Fibroblast of lung (primary cell): Measurements from ENCODE around the gene CAMK1D. TPM values are rescaled to one million over a fixed set of nuclear protein-coding genes. Genes with fewer than 3 reads are reported as not detected.

ENCODE experiments used
- DNase-seq, 2 donors: peaks; one replicate each; pipeline versions ENCODE4 v3.0.0 to v3.0.0-alpha.2; 2010; ENCODE audit warnings: low read depth in 2 of 2
- H2AFZ ChIP-seq: 2 replicates; pipeline ENCODE4 v1.5.1; 2012; ENCODE audit warnings: low read length, control low read depth, inconsistent platforms
- H3K27ac ChIP-seq: 2 replicates; pipeline ENCODE4 v1.5.1; 2011; ENCODE audit warnings: low read length, control low read depth; ENCODE audit not compliant: insufficient read depth
- H3K27me3 ChIP-seq: 2 replicates; pipeline ENCODE4 v1.5.1; 2011; ENCODE audit warnings: mild to moderate bottlenecking, low read length; ENCODE audit not compliant: control insufficient read depth, insufficient read depth
- H3K36me3 ChIP-seq: 2 replicates; pipeline ENCODE4 v1.5.1; 2011; ENCODE audit warnings: low read length; ENCODE audit not compliant: control insufficient read depth, insufficient read depth
- H3K4me1 ChIP-seq: 2 replicates; pipeline ENCODE4 v1.5.1; 2011; ENCODE audit warnings: low read length; ENCODE audit not compliant: control insufficient read depth, insufficient read depth; ENCODE audit errors: extremely low read depth
- H3K4me2 ChIP-seq: 2 replicates; pipeline ENCODE4 v1.5.1; 2011; ENCODE audit warnings: low read length, control low read depth; ENCODE audit not compliant: insufficient read depth; ENCODE audit errors: extremely low read depth
- H3K4me3 ChIP-seq, 4 experiments: fragments of 200-600 bp in 1 of 4; sonication (generic) in 1 of 4; replicated peaks in 1 of 4; 2 replicates each; pipeline ENCODE4 v1.5.1; 2011 to 2016; ENCODE audit warnings: low read length in 4 of 4, low read depth in 3 of 4, mild to moderate bottlenecking in 3 of 4, control low read depth in 2 of 4, inconsistent platforms in 1 of 4, mixed read lengths in 1 of 4; ENCODE audit not compliant: insufficient read depth in 1 of 4; ENCODE audit errors: control extremely low read depth in 1 of 4
- H3K79me2 ChIP-seq: 2 replicates; pipeline ENCODE4 v1.5.1; 2012; ENCODE audit warnings: mild to moderate bottlenecking, low read length, inconsistent platforms; ENCODE audit not compliant: control insufficient read depth, insufficient read depth
- H3K9ac ChIP-seq: 2 replicates; pipeline ENCODE4 v1.5.1; 2011; ENCODE audit warnings: mild to moderate bottlenecking, low read length, control low read depth; ENCODE audit not compliant: insufficient read depth
- H3K9me3 ChIP-seq: 2 replicates; pipeline ENCODE4 v1.5.1; 2012; ENCODE audit warnings: low read depth, low read length; ENCODE audit not compliant: control insufficient read depth, insufficient read depth
- H4K20me1 ChIP-seq: 2 replicates; pipeline ENCODE4 v1.5.1; 2011; ENCODE audit warnings: low read length; ENCODE audit not compliant: control insufficient read depth, insufficient read depth; ENCODE audit errors: extremely low read depth
- CTCF ChIP-seq, 2 donors: IDR thresholded peaks in 1 of 2; conservative IDR thresholded peaks in 1 of 2; 1 replicate in 1 of 2; 2 replicates in 1 of 2; pipeline ENCODE4 v1.5.1; 2011 to 2012; ENCODE audit warnings: low read length in 2 of 2, control low read depth in 1 of 2, inconsistent platforms in 1 of 2, low read depth in 1 of 2, mild to moderate bottlenecking in 1 of 2
- EZH2 ChIP-seq: IDR thresholded peaks from 2 replicates; pipeline ENCODE4 v1.5.1; 2012; ENCODE audit warnings: low read length, control low read depth, mild to moderate bottlenecking; ENCODE audit errors: missing control alignments
- polyA plus RNA-seq, 2 donors: library from polyadenylated mRNA; depleted of rRNA in 1 of 2; stranded (reverse) in 1 of 2; unstranded in 1 of 2; fragments of >200 nt; gene quantifications; 2 replicates each; pipeline ENCODE4 v1.2.1, GENCODE V29; 2011 to 2012; ENCODE audit warnings: missing spikeins in 1 of 2
- total RNA-seq: library from RNA; depleted of rRNA; stranded (reverse); fragments of >200 nt; gene quantifications from 2 replicates; pipeline ENCODE4 v1.2.1, GENCODE V29; 2014

The CAMK1D gene
- total and polyA plus RNA-seq, 2 donors (not counting 1 experiment from before 2014, with no cell fraction given) = 2.3 TPM

- DNase-seq = no peak
- TF ChIP-seq EZH2 = no peak
- TF ChIP-seq CTCF (conservative IDR thresholded peaks at IDR 0.05 in 1 of 2, IDR thresholded peaks at IDR 0.05 in 1 of 2; ENCODE audit: low read depth in 1 of 2, low read length in 2 of 2) = no peak
Measured at GRCh38 chr10:12877150-12877549, 527.8 kb downstream of the CAMK1D start.

GRCh38 chr10:12880423-12880822 lies 531.1 kb downstream of the CAMK1D start:
- no peaks in the 10 kb centered on the region for H4K20me1 ChIP-seq
- no peaks in the 10 kb centered on the region for H3K27me3 ChIP-seq
- H2AFZ ChIP-seq = no peak overlapping the region
- H3K4me1 ChIP-seq = no peaks in the 10 kb centered on the region
- H3K9me3 ChIP-seq = no peaks in the 10 kb centered on the region
- H3K79me2 ChIP-seq = no peaks in the 10 kb centered on the region
- H3K9ac ChIP-seq = no peak overlapping the region
- H3K4me3 ChIP-seq = no peak overlapping the region
- DNase-seq = no peak
- no peak overlapping the region for H3K27ac ChIP-seq
- H3K4me2 ChIP-seq = no peak overlapping the region
- no peaks in the 10 kb centered on the region for H3K36me3 ChIP-seq
- no peak for TF ChIP-seq CTCF (conservative IDR thresholded peaks at IDR 0.05 in 1 of 2, IDR thresholded peaks at IDR 0.05 in 1 of 2; ENCODE audit: low read depth in 1 of 2, low read length in 2 of 2)
- TF ChIP-seq EZH2 = no peak

More at GRCh38 chr10:12877150-12877549, 527.8 kb downstream of the CAMK1D start:
- Histone ChIP-seq H2AFZ (no peak overlapping the region), H4K20me1 (no peaks in the 10 kb centered on the region), H3K9ac (no peak overlapping the region), H3K4me1 (no peaks in the 10 kb centered on the region), H3K9me3 (no peaks in the 10 kb centered on the region), H3K4me2 (no peak overlapping the region), H3K4me3 (no peak overlapping the region), H3K27ac (no peak overlapping the region), H3K36me3 (no peaks in the 10 kb centered on the region), H3K27me3 (no peaks in the 10 kb centered on the region), H3K79me2 (no peaks in the 10 kb centered on the region)

- TF ChIP-seq CTCF (conservative IDR thresholded peaks at IDR 0.05 in 1 of 2, IDR thresholded peaks at IDR 0.05 in 1 of 2; ENCODE audit: low read depth in 1 of 2, low read length in 2 of 2) = no peak
- TF ChIP-seq EZH2 = no peak
- H3K9ac ChIP-seq = no peak overlapping the region
Measured at GRCh38 chr10:12884851-12885250, 535.5 kb downstream of the CAMK1D start.

More at GRCh38 chr10:12884851-12885250, 535.5 kb downstream of the CAMK1D start:
- H2AFZ ChIP-seq = no peak overlapping the region
- H3K4me2 ChIP-seq = no peak overlapping the region
- H3K27me3 ChIP-seq = no peaks in the 10 kb centered on the region
- no peaks in the 10 kb centered on the region for H3K4me1 ChIP-seq
- no peaks in the 10 kb centered on the region for H3K79me2 ChIP-seq
- no peaks in the 10 kb centered on the region for H3K36me3 ChIP-seq
- DNase-seq = no peak
- H3K4me3 ChIP-seq = no peak overlapping the region
- no peak overlapping the region for H3K27ac ChIP-seq
- no peaks in the 10 kb centered on the region for H4K20me1 ChIP-seq
- no peaks in the 10 kb centered on the region for H3K9me3 ChIP-seq

Other genes with a start within 250 kb of the CAMK1D start
- gene SEC61A2, start 219.9 kb upstream of the CAMK1D start, total RNA-seq = 5.6 and 9.2 TPM in 2 replicates
- 12.6 and 12.8 TPM in 2 replicates for gene SEC61A2, start 219.9 kb upstream of the CAMK1D start, polyA plus RNA-seq
- gene NUDT5, start 153.7 kb upstream of the CAMK1D start, total RNA-seq = 58.0 and 58.8 TPM in 2 replicates
- 69.4 and 89.1 TPM in 2 replicates for gene NUDT5, start 153.7 kb upstream of the CAMK1D start, polyA plus RNA-seq
- 138 and 144 TPM in 2 replicates for gene CDC123, start 153.4 kb upstream of the CAMK1D start, total RNA-seq
- gene CDC123, start 153.4 kb upstream of the CAMK1D start, polyA plus RNA-seq = 172 and 225 TPM in 2 replicates